GM18526 (cell line): Measurements from ENCODE around the gene SLC6A12.

ENCODE experiments used
- POLR2A ChIP-seq: IDR thresholded peaks from 3 replicates; pipeline ENCODE4 v1.6.1; 2011; ENCODE audit not compliant: insufficient read length; ENCODE audit errors: extremely low read depth

SLC6A12 gene

DNA sequence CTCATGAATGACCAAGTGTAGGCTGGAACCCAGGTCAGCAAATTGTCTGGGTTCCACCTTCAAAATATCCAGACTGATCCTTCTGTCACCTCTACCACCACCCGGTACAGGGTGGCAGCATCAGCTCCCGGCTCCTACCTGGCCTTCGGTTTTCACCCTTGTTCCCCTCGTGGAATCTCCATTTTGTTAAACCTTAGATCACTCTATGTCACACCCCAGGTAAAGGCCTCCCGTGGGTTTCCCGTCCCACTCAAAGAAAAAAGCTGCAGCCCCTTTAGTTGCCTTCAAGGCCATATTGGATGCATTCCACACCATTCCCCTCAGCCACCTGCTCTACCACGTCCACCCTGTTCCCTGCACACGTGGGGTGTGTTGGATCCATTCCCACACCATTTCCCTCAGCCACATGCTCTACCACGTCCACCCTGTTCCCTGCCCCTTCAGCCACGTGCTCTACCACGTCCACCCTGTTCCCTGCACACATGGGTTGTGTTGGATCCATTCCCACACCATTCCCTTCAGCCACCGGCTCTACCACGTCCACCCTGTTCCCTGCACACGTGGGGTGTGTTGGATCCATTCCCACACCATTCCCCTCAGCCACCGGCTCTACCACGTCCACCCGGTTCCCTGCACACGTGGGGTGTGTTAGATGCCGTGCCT is 24.9 kb upstream of the SLC6A12 start:
- TF ChIP-seq POLR2A, result no peak

DNA sequence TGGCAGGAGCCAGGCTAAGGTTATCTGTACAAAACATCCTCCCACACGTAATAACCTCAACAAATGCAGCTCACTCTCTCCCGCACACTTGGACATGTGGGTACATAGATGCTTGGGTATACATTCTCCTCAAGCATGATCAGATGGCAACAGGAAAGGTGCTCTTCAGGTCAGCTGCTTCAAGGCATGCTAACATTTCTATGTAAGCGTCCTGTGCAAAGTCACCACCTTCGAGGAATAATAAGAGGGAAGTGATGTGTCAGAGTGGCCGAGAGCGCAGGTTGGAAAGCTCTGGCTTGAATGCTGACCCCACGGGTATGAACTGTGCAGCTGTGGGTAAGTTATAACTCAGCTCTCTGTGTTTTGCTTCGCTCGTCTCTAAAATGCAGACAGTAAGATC is 24.2 kb upstream of the SLC6A12 start:
- TF ChIP-seq POLR2A, result no peak

DNA sequence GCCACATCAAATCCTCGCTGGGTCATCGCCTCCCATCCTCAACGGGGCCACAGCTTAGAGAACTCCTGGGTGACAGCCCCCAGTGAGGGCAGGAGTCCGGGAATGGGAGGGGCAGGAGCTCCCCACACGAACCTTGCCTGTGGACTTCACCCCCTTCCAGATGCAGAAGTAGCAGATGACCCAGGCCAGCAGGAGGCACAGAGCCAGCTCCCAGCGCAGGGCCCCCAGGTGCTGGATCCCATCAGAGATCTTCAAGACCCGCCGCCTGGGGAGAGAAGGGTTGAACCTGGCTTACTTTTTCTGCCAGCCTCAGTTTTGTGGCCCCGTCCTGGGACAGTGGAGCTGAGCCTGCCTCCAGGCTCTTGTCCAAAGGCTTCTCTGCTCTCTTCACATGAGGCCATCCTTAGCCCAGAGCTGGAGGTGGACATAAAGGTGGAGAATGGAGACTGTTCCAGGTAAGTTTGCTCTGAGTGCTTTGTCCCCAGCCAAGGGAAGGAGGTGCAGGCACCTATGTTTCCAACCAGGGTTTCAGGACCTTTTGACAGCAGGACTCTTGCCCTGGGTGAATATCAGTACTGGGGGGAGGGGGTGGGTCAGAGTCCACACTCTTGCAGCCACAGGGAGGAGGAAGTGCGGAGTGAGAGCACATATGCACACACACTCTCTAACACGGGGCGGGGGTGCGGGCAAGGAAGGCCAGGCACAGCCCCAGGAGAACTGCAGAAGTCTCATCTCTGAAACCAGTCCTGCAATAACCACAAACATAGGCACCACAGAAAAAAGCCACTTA is 23.3 kb upstream of the SLC6A12 start:
- TF ChIP-seq POLR2A, result no peak

DNA sequence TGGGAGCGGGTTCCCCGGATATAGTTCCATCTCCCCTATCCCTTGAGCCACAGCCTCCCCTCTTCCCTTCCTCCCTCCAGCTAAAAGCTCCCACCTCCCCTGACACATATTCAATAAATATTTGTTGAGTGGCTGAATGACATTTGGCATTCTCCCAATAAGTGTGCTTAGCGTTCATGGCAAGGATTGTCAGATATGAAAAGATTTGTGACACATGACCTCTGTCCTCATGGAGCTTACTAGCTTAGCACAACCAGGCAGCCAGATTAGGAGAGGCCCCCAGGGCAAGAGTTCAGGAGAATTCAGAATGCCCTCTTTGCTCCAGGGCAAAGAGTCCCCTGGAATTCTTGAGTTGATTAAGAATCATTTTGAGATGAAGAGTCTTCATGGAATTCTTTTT is 22.5 kb upstream of the SLC6A12 start:
- no peak for TF ChIP-seq POLR2A

DNA sequence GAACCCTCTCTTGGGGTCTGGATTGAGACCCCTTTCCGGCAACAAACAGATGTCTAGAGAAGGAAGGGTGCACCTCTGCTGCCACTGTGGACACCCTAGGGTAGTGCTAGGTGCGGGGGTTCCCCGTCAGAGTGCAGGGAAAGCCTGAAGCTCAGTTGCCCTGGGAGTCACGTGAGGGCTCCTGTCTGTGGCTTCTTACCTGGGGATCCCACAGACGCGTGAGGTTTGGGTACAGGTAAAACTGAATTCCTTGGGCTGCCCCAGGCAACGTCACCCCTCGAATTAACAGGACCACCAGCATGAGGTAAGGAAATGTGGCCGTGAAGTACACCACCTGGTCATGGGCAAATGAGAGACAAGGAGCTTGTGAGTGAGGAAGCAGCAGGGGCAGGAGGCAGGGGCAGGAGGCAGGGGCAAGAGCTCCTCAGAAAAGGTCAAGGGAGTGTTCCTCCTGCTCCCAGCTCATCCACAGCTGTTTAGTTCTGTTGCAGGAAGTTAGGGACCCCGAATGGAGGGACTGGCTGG is 21.0 kb upstream of the SLC6A12 start:
- TF ChIP-seq POLR2A, result no peak

DNA sequence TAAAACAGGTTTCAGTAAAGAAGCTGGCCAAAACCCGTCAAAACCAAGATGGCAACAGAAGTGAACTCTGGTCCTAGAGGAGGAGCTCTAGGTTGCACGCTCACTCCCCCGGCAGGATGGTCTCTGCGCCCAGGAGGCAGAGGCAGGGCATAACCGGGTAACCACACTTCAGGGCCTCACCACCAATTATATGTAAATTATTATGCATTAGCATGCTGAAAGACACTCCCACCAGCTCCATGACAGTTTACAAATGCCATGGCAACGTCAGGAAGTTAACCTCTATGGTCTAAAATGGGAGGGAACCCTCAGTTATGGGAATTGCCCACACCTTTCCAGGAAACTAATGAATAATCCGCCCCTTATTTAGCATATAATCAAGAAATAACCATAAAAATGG is 20.1 kb upstream of the SLC6A12 start:
- TF ChIP-seq POLR2A, result no peak

DNA sequence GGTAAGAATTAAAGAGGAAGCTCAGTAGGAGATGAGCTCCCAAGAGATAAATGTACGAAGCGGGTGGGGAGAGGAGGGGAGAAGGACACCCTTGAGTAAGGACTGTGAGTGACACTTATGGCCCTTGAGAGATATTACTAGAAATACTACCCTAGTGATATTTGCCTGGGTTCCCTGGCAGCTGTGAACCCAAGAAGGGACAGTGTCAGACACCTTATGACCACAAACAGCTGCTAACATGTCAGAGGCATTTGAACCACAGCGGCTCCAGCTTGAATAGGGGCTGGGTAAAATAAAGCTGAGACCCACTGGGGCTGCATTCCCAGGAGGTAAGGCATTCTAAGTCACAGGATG is 19.6 kb upstream of the SLC6A12 start:
- no peak for TF ChIP-seq POLR2A

DNA sequence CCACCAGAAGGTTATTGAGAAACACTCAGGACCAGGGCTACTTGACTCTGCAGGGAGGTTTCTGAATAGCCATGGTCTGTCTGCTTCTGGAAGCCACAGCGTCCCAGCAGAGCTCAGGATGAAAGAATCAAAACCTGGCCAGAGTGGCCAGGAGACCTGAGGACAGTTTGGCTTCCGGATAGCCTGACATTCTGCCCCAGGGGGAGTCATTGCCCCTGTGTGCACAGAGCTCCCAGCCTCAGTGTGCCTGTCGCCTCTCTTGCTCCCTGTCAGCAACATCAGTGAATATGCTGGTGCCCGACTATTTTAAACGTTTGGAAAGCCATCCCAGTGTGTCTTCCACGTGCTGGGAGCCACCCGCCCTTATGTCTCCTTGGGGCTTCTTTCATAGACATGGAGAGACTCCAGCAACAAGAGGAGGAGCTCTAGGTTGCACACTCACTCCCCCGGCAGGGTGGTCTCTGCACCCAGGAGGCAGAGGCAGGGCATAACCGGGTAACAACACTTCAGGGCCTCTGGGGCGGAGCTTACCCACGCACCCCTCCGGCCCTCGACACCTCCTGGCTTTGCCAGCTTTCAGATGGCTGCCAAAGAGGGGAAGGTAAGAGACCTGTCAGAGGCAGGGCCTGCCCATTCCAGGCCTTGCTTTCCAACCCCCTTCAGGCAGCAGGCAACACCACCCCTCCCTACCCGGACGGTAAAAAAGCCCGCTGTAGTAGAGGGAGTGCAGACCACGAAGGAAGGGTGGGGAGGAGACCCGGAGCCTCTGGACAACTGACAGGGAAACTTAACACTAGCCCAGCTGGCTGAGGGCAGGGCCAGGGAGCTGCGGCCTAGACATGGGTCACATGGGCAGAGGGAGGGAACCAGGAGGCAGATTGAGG is 19.0 kb upstream of the SLC6A12 start:
- TF ChIP-seq POLR2A, result no peak

DNA sequence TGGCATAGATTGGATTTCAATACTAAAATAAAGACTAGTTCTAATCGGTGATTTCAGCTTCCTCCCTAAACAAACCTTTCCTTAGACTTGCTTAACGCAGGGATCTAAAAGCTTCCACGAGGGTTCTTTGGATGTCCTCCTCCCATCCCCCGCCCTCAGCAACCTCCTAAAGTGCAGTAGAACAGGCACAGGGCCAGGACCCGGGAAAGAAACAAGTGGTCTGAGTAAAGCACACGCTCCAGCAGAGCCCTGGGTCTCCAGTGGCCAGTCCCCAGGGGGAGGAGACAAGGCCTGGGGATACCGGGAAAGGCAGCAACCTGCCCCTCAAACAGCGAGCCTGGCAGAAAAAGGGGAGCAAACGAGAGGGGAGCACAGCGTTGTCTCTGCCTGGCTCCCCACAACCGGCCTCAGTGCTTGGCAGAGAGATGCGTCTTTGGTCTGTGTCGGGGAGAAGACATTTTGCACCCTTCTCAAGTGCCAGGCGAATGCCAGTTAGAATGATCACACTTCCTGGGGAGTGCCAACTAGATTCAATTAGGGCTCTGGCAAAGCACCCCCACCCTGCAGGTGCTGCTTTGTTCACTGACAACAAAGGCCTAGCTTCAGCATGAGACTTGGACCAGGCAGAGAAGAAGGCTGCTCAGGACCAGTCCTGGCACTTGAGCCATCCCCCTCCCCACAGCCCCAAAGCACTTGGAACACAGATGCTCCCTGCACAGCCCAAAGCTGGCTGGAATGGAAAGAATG is 17.1 kb upstream of the SLC6A12 start:
- no peak for TF ChIP-seq POLR2A

DNA sequence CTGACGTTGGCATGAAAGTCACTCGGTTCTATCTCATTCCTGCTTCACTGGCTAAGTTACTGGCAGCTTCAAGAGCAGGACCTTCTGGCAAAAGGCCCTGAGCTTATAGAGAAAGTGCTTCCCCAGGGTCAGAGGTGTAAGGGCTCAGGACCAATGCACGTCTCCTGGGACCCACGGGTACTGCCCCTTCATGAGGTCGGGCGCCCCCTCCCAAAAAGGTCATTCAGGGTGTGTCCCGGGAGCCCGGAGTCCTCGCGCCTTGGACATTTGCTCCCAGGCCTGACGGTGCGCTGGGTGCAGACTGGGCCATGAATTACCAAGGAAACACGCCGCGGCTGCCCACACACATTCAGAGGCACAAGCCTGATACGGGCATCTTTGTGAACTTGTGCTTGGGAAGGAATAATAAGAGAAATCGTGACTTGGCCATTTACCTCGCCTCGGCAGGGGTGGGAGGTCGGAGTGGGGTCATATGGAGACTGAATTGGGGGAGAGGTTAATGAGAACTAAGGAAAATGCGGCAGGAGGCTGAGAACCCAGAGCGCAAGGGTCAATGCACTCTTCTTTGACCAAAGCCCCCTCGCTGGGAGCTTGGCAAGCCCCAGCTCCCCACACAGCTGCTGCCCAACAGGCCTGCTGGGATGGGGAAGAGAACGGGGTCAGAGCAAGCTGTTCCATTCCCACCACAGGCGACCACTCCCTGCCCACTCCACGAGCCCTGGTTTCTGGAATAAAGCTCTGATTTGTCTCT is 15.7 kb upstream of the SLC6A12 start:
- no peak for TF ChIP-seq POLR2A

DNA sequence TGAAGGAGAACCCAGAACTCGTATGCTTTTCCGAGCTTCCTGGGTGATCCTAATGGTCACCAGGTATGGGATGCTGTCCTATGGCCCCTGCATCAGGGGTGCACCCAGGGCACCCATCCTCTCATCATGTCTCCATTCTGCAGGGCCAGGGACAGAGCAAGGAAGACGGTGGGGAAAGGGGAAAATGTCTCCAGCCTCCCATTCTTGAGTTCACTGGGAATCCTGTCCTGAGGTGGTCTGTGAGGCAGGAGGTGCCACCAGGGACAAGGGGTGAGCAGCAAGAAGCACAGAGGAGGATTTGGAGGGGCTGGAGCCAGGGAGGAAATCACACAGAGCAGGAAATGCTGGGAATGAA is 14.9 kb upstream of the SLC6A12 start:
- TF ChIP-seq POLR2A, result no peak

DNA sequence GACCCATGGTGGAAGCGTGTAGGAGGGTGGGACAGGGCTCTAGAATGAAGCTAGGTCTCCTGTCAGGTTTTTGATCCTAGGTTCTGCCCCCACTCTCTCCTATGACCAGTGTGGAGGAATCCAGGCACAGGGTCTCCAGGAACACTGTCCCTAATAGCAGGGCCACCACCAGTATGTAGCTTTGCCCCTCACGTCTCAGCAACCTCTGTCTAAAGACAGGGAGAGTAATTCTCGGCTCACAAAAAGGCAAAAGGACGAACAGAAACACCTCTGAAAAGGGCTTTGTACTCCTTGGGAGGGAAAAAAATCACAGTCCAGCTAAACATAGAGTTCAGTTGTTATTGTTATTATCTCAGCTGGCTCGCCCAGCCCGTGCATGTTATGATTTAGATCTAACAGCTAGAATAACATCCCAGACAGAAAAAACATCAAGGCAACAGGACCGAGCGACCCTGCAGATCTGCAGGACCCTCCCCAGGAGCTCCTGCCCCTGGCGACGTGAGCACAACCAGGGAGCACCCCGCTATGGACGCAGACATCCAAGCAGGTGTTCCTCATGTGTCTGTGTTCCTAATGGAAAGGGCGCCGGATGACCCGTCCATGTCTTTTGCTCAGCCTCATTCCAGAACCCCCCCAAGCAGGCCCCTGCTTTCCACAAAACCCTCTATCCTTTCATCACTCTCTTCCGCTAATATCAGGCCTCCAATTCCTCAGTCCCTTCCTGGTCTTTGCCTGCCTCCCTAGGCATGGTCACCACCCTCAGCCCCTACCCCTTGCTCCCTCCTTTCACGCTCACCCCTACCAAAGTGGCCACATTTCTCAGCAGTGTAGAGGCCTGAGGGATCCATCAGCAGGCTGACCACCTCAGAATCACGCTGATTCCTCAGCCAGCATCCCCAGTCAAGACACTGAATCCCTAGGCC is 14.2 kb upstream of the SLC6A12 start:
- no peak for TF ChIP-seq POLR2A

DNA sequence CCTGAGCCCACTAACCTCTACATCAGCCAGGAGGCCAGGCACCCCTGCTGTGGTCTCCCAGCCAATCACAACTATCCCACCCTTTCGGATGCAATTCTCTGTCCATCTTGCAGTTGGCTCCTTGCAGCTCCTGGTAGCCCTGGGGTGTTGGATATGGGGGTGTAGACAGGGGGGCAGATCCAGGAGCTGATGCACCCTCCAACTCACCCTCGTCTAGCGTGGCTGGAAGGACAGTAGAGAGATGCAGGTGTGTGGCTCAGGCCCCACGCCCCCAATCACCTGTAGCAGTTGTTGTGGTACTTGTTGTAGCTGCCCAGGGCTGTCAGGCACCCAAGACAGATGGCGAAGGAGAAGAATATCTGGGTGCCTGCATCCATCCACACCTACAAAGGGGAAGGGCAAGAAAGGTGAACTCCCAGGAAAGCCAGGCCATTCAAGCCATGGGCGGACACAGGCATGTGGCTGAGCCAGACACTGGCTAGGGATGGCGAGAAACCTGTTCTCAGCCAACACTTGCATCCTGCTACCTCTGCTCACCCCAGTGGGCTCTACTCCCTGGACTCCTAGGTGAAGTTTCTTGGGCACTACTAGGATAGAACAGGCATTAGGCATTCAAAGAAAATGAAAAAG is 13.4 kb upstream of the SLC6A12 start:
- TF ChIP-seq POLR2A, result no peak
